AG04450 (cell line): ENCODE results near the gene TCERG1L. TPM values are rescaled to one million over a fixed set of nuclear protein-coding genes. Genes with fewer than 3 reads are reported as not detected.

Source experiments
- CTCF ChIA-PET: fragments of 300-600, 350-600 bp; formaldehyde crosslinking; extraction: SDS; loops from one replicate; lab custom pipeline; 2022; ENCODE audit warnings: antibody characterized with exemption, inconsistent platforms; lab: Charles Lee
- POLR2A ChIA-PET: fragments of 350-600 bp; formaldehyde crosslinking; extraction: SDS; loops from one replicate; lab custom pipeline; 2021; ENCODE audit warnings: antibody characterized with exemption, inconsistent platforms; lab: Yijun Ruan, JAX
- DNase-seq: peaks from one replicate; pipeline ENCODE4 v3.0.0-alpha.2; 2011; ENCODE audit warnings: low read depth, low spot score
- H3K27ac ChIP-seq: one replicate; pipeline ENCODE4 v1.5.1; 2012; ENCODE audit warnings: low read depth, low read length, control low read depth
- H3K27me3 ChIP-seq: one replicate; pipeline ENCODE4 v1.6.0; 2012; ENCODE audit warnings: low read length; ENCODE audit not compliant: control insufficient read depth, insufficient read depth
- H3K4me3 ChIP-seq: 2 replicates; pipeline ENCODE4 v1.5.1; 2011; ENCODE audit warnings: mild to moderate bottlenecking, low read depth, low read length, control low read depth
- H3K9me3 ChIP-seq: 2 replicates; pipeline ENCODE4 v1.5.1; 2012; ENCODE audit warnings: low read length; ENCODE audit not compliant: control insufficient read depth, insufficient read depth
- polyA plus RNA-seq: library from polyadenylated mRNA; depleted of rRNA; stranded (reverse); fragments of >200 nt; gene quantifications from 2 replicates; pipeline ENCODE4 v1.2.3, GENCODE V29; 2011
- TF ChIP-seq, protein P1 (sequence below): IDR thresholded peaks from 2 replicates; pipeline ENCODE4 v1.5.1; 2011; ENCODE audit warnings: low read depth, low read length, control low read depth, inconsistent platforms

Gene TCERG1L
- polyA plus RNA-seq, 1 experiment = not detected

DNA sequence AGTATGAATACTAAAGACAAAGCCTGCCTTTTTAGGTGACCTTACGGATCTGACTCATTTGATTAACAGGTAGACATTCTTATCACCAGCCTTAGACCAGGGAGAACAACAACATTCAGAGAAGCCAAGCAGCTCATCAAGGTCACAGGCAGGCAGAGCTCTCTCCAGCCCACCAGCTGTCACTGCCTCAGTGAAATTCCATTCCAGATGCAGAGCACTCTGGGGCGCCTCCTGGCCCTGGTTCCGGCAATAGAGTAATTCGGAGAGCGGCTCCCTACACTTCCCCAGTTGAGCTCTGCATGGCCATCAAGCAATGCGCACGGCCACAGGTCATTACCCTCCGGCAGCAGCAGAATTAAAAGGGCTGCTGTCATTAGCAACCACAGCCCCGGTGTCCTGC is 164.7 kb downstream of the TCERG1L start:
- peaks cover 76% of the 10 kb centered on the region for H3K9me3 ChIP-seq
- DNase-seq = no peak
- ChIA-PET POLR2A (no interaction called here), CTCF (no interaction called here)
- TF ChIP-seq, protein P1, sequence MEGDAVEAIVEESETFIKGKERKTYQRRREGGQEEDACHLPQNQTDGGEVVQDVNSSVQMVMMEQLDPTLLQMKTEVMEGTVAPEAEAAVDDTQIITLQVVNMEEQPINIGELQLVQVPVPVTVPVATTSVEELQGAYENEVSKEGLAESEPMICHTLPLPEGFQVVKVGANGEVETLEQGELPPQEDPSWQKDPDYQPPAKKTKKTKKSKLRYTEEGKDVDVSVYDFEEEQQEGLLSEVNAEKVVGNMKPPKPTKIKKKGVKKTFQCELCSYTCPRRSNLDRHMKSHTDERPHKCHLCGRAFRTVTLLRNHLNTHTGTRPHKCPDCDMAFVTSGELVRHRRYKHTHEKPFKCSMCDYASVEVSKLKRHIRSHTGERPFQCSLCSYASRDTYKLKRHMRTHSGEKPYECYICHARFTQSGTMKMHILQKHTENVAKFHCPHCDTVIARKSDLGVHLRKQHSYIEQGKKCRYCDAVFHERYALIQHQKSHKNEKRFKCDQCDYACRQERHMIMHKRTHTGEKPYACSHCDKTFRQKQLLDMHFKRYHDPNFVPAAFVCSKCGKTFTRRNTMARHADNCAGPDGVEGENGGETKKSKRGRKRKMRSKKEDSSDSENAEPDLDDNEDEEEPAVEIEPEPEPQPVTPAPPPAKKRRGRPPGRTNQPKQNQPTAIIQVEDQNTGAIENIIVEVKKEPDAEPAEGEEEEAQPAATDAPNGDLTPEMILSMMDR = no peak
- H3K27me3 ChIP-seq = no peaks in the 10 kb centered on the region
- H3K27ac ChIP-seq = no peak overlapping the region
- no peak overlapping the region for H3K4me3 ChIP-seq

DNA sequence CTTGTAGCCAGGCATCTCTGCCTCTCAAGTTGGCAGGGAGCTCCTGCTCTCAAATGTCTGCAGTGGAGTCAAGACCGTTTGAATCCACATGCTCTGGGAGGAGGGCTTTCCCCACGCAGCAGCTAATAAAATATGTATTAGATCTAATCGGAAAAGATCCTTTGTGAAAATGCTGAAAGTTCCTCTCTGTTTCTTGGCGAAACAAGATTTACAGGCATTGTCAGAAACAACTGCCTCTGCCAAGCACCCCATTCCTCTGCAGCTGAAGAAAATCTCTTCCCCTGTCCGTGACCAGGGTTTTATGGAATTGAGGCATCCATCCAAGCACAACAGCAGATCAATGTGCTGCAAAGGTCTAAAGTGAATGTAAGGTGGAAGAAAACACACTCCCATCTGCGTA is 165.8 kb downstream of the TCERG1L start:
- H3K27ac ChIP-seq = no peak overlapping the region
- no peaks in the 10 kb centered on the region for H3K27me3 ChIP-seq
- DNase-seq = no peak
- TF ChIP-seq, protein P1 = no peak
- peaks cover 84% of the 10 kb centered on the region for H3K9me3 ChIP-seq
- ChIA-PET CTCF (no interaction called here), POLR2A (no interaction called here)
- no peak overlapping the region for H3K4me3 ChIP-seq

DNA sequence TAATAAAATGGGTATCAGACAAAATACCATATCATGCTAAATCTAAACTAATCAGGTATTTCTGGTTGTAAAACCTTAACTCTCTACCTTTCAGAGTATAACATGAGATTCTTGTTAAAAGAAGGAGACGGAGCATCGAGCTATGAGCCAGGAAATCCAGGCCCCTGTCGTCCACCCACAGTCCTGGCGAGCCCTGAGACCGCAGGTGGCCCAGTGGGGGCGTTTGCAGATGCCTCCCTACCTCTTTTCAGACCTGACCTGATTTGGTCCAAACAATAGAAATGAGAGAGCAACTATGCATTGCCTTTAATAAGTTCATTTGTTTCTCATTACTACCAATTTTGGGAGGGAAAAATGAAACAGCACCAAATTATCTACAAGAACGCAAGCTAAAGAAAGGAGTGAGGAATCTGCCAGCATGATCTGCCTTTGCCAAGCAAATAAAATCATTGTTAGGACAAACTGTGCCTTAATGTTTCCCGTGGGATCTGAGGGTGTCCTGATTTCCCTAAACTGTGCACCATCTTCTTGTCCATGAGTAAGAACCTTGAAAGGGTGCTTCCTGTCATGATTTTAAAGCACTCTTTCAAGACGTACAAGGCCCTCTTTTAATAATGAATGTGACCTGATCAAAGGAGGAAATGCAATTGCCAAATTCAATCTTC is 166.7 kb downstream of the TCERG1L start:
- Histone ChIP-seq H3K4me3 (no peak overlapping the region), H3K9me3 (peaks cover 86% of the 10 kb centered on the region), H3K27me3 (no peaks in the 10 kb centered on the region), H3K27ac (no peak overlapping the region)
- DNase-seq = no peak
- ChIA-PET CTCF (no interaction called here), POLR2A (no interaction called here)
- TF ChIP-seq, protein P1 = no peak

DNA sequence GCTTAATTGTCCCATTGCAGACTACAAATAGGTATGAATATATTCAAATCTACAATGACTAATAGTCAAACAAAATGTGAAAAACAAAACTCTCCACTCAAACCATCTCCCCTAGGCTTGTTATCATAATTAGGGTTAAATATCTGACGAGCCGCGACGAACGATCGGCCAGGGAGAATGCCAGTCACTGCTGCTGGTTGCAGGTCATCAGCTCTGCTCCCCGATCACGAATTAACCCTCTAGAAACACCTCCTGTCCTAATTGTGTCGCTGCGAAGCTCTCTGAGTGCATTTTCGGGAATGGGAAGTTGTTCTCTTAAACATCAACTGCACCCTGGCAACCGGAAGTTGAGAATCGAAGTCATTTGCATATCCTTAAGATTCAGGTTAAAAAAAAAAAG is 167.3 kb downstream of the TCERG1L start:
- no peak overlapping the region for H3K4me3 ChIP-seq
- H3K27me3 ChIP-seq = no peaks in the 10 kb centered on the region
- ChIA-PET CTCF (no interaction called here), POLR2A (no interaction called here)
- H3K9me3 ChIP-seq = peaks cover 83% of the 10 kb centered on the region
- H3K27ac ChIP-seq = no peak overlapping the region
- TF ChIP-seq, protein P1 = no peak
- no peak for DNase-seq

DNA sequence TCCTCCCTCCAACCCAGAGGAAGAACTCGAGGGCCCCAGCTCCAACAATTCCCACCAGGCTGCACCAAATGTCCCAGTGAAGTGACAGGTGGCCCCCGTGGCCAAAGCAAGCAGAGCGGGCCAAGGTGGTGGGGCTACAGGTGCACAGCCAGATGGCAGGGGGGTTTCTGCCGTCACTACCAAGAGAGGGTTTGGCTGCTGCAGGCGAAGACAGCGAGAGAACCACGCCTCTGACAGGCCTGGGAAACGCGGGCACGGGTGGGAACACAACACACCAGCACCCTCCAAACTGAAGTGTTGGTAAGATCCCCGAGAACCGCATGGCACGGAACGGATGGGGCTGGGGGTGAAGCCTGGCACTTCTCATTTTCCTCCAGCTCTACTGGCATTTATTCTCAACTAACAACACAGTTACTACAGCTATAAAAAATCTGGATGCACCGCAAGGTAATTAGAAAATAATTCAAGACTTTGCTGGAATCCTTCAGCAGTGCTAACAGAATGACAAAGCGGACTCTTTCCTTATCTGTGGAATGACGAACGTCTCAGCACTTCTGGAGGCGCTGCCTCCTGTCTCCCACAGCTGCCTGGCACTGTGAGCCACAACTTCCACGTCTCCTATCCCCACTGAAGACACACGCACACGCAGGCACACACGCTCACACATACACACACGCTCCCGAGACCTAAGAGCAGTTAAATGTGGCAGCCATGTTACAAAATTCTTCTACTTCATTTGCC is 167.9 kb downstream of the TCERG1L start:
- no peak overlapping the region for H3K4me3 ChIP-seq
- TF ChIP-seq, protein P1 = no peak
- DNase-seq = no peak
- no peak overlapping the region for H3K27ac ChIP-seq
- H3K9me3 ChIP-seq = peaks cover 79% of the 10 kb centered on the region
- H3K27me3 ChIP-seq = no peaks in the 10 kb centered on the region
- CTCF ChIA-PET = no interaction called here
- POLR2A ChIA-PET = no interaction called here
